Skeletal muscle cell (primary cell): Measurements from ENCODE around the gene SLC41A3.
"Not testable (repeated sequence)": the region's sequence is repeated elsewhere in the genome, so short reads cannot be mapped to it uniquely, and the experiment has no call there.

Source experiments
- DNase-seq: peaks from one replicate; pipeline ENCODE4 v3.0.0-alpha.2; 2010; ENCODE audit warnings: low read depth
- H3K4me3 ChIP-seq: 2 replicates; pipeline ENCODE4 v1.5.1; 2011; ENCODE audit warnings: low read depth, mild to moderate bottlenecking, control low read depth, low read length, moderate library complexity

The SLC41A3 gene

DNA sequence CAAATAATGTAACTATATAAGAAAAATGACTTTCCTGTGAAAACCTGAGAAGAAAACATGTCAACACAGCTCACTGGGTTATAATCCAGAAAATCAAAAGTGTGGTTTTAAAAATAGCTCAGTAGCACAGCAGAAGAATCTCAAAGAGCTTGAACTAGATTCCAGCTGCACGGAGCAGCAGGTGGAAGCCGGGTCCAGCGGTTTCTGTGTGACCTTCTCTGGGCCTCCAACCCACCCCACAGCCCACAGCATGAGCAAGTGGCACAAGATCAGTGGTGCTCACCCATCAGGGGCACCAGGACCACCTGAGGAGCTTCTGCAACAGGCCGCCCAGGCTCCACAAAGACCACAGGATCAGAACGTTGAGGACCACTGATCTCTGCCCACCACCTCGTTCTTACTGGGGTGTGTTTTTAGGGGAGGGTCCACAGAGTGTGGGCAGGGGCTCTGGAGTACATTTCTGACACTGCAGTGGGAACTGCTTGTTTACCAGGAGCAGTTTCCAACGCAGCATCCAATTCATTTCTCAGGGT is 23.2 kb downstream of the SLC41A3 start:
- no peak overlapping the region for H3K4me3 ChIP-seq
- no peak for DNase-seq

DNA sequence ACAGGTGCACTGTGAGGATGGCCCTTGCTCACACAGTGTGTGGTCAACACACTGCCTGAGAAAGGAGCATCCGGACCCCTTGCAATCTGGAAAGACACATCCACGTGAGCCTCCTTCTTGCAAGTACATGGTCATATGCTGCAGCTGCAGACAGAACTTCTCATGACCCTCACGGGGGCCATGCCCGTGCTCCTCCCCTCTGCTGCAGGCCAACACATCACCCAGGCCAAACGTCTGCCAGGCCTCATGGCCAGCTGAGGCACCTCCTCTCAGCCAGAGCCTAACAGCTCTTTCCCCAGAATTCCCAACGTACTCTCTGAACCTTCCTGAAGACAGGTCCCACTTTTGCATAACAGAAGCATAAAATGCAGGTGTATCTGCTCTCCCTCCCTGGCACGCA is 25.3 kb downstream of the SLC41A3 start:
- no peak for DNase-seq
- H3K4me3 ChIP-seq: no peak overlapping the region

DNA sequence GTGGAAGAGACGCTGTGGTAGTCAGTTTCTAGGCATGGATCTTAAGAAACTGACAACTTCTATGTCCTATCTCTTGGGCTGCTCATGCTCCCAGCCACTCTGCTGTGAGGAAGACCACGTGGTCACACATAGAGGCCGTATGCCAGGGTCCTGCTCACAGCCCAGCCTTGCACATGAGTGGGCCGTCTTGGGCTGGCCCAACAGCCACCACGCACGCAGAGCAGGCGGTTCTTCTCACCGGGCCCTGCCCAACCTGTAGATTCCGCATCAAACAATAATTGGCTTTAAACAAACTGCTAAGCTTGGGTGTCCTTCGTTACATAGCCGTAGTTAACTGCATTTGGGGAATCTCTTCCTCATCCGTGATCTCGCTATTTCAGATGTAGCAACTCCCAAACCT is 26.0 kb downstream of the SLC41A3 start:
- no peak for DNase-seq
- H3K4me3 ChIP-seq: no peak overlapping the region

DNA sequence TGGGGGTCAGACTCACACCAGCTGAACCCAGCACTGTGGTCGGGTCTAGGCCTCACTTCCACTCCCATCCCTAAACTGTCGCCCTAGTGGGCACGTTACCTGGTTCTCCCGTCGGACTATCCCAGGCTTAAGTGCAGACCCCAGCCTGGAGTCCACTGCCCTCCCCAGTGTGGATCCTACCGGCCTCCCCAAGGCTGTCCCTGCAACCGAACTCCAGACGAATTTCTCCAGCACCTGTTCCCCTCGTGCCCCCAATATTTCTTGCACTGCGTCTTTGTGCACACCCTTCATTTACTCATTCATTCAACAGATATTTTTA is 26.5 kb downstream of the SLC41A3 start:
- no peak for DNase-seq
- H3K4me3 ChIP-seq: no peak overlapping the region

DNA sequence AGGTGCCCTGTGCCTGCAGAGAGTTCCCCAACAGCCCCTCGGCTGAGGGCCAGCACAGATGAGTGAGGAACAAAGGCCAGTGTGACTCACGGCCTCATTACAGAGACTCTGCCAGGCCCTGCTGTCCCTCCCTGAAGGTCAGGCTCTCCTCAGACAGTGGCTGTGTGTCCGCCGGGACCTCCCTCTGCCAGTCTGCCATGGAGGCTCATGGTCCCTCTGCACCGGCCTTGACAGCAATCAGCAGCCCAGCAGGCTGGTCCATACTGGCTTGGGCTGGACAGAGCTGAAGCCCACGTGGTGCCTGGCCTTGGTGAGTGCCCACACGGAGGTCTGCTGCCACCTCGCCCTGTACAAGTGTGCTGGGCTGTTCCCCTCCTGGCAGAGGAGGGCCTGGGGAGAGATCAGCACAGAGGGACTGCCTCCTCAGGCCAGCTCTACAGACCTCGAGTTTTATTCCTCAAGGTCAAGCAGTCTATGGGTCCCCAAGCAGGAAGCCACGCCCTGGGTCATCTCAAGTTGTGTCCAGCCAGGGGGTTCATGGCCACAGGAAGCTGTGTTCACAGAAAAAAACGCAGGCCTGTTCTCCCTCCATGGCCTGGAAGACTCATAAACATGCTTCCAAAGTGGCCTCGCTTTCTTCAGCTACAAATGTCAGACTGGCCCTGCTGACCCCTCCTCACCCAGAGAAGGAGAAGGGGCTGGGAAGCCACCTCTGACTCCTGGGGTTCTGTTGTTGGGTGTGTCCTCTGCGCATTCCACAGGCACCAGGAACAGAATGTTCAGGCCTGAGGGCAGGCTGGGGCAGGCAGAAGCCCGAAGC is 27.0 kb downstream of the SLC41A3 start:
- no peak for DNase-seq
- no peak overlapping the region for H3K4me3 ChIP-seq

DNA sequence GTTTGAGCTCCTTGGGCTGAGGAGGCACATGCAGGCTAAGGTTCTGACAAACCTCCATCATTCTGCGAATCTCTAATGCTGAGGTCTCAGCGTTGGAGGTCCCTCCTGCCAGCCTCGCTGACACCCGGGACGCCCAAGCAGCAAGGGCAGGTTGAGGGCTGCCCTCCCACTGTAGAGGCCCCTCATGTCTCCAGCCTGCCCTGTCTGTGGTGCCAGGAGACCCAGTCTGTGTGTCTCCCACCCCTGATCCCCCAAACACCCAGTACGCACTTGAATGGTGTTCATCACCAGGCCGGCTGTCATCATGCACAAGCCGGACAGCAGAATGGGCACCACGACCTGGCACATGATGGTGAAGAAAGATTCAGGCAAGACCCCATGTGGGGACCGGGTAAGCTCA is 27.8 kb downstream of the SLC41A3 start:
- no peak for DNase-seq
- H3K4me3 ChIP-seq: no peak overlapping the region

DNA sequence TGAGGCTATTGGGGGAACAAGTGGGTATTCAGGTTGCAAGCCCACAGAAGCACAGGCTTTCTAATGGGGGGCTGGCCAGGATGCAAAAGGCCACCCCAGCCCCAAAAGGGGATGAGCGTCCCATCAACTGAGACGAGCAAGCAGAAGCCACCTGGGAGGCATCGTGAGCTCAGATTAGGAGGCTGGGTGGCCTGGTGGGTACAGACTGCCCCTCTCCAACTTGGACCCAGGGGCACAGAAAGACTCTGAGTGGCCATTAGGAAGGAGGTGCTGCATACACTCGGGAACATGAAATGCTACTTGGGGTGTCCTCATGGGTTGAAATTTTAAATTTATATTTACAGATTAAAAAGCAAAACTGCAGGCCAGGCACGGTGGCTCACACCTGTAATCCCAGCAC is 29.1 kb downstream of the SLC41A3 start:
- H3K4me3 ChIP-seq: no peak overlapping the region

DNA sequence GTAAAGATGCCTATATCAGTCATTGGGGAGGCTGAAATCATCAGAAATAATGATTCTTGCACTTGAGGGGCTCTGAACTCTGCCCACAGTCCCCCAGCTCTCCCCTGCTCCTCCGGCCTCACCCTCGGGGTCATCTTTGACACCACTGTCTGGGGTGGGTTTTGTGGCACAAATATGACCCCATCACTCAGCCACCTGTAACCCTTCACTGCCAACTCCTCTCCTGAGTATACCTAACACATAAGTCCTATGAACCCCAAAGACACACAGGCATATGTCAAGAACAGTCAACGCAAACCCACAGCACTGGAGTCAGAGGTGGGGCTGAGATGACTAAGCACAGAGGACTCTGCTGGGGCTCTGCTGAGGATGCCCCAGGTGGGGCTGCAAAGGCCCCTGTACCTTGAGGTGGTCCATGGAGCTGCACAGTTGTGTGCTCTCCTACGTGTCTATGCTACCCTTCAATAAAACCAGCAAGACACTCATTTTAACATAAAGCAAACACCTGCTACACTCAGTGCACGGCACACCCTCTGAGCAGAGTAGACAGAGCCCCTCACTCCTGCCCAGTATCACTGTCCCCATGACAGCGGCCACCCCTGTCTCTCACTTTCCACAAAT is 29.9 kb downstream of the SLC41A3 start:
- H3K4me3 ChIP-seq: no peak overlapping the region
- no peak for DNase-seq

More for the DNA sequence above, 29.1 kb downstream of the SLC41A3 start:
- no peak for DNase-seq

DNA sequence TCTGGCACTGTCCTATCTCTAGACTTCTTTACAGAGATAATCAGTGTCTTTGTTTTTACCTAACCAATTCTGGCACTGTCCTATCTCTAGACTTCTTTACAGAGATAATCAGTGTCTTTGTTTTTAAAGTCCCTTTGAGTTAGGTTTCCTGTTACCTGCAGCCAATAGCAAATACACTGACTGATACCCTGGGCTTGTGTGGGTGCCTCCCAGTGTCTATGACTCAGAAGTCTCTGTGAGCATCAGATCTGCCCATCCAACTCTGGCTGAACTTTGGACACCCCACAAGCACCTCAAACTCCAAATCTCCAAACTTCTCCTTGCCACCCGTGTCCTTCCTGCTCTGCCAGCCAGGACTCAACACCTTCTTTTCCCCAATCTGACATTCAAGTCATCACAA is 30.4 kb downstream of the SLC41A3 start:
- DNase-seq: no peak

DNA sequence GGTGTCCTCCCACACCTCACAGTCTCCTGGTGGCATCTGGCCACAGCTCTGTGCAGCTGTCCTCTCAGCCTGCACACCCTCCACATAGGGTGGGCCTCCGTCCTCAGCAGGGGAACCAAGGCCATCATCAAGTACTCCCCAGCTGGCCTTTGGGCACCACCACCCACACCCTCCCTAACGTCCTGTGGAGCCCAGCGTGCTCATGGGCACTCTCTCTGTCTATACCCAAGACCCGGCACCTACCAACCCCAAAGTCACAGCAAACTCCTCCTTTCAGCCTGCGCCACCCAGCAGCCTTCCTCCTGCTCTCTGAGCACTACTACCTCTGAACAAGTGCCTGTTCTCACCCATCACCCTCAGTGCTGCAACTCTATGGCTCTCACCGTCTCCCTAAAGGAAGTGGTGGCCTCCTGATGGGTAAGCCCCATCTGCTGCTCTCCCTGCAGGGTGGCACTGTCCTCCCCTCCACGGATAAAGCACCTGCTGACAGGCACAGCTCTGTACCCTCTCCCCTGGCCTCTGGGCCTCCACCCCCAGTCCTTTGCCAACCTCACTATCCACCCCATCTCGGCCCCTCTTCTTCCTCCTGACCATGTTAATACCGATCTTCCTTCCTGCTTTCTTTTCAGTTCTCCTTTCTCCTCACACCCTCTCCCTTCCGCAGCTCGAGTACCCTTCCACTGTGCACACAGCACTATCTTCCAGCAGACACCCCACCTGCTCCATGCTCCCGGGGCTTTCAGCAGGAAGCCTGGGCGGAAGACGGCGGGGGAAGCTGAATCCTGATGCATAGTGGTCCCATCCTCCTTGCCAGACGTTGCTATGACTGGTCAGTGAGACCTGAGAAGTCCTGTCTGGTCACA is 31.5 kb downstream of the SLC41A3 start:
- no peak for DNase-seq
- no peak overlapping the region for H3K4me3 ChIP-seq

More for the DNA sequence above, 30.4 kb downstream of the SLC41A3 start:
- H3K4me3 ChIP-seq: no peak overlapping the region

DNA sequence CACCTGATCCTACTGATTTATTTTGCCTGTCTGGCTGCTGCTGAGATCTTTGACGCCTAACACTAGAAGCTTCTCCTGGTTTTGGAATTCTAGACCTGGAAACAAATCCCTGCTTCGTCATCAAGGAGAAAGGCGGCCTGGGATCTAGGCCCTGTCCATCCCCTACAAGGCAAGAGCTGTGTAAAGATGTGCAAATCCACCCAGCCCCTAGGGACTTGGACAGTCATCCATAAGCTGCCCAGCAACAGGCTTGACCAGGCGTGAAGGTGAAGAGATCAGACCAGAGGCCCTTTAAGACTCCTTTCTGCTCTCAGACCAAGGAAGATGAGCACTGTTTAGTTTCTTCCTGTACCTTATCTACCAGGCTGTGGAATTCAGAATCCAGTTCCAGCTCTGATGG is 32.2 kb downstream of the SLC41A3 start:
- H3K4me3 ChIP-seq: no peak overlapping the region
- DNase-seq: no peak

DNA sequence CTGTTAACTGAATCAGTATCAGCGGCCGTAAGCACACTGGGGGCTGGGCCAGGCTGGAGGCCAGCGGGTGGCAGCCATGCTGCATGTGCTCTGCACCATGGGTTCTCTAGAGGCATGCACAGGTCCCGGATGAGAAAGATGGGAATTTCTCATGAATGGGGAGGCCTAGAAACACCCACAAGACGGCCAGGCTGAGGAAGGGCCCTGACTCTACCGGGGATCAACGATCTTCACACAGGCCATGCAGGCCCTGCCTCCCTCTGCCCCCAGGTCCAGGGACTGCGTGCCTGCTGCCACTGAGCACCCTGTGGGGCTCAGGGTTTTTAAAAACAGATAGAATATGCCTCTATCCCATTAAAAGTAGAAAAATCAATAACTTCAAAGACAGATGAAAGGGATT is 32.7 kb downstream of the SLC41A3 start:
- no peak overlapping the region for H3K4me3 ChIP-seq
- DNase-seq: no peak

DNA sequence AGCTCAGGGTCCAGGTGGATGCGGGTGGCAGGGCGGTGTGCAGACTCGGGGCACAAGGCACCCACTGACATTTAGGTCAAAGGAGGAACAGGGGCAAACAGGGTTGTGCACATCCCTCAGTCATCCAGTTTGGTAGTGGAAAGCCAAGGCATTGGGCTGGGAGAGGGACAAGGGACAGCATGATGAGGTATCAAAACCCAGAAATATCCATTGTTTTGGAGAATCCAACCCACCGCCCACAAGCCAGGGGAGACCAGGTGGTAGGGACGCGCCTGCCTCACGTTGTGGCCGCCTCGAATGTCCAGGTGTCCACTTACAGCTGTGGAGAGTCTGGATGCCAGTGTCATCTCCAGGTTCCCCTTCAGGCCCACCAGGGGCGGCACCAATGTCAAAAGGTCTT is 33.3 kb downstream of the SLC41A3 start:
- DNase-seq: no peak
- no peak overlapping the region for H3K4me3 ChIP-seq

DNA sequence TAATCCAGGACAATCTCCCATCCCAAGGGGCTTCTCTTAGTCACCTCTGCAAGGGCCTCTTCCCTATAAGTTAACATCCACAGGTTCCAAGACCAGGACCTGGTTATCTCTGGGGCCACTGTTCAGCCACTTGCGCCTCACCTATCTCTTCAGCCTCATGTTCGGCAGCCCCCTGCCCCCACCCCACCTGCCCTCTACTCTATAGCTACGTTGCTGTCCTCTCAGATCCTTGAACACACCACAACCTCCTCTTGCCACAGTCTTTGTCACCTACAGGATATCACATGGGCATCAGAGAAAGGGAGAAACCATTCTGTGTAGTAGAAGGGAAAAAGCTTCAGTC is 33.9 kb downstream of the SLC41A3 start:
- DNase-seq: no peak

DNA sequence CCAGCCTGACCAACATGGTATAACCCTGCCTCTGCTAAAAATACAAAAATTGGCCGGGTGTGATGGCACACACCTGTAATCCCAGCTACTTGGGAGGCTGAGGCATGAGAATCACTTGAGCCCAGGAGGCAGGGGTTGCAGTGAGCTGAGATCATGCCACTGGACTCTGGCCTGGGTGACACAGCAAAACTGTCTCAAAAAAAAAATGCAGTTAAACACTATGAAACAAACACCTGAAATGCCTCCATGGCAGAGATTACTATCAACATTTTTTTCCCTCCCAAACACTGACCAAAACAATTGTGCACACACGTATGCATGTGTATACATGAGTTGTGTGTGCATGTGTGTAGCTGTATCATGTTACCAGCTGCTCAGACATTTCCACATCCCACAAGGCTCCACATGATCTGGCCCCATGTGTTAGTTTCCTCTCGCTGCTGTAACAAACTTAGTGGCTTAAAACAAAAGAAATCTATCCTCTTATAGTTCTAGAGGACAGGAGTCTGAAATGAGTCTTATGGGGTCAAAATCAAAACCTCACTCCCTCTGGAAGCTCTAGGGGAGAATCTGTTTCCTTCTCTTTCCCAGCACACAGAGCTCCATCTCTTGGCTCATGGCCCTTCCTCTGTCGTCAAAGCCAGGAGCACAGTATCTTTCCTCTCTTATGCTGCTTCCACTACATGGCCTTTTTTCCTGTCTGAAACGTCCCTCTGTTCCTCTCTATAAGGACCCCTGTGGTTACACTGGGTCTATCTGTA is 34.5 kb downstream of the SLC41A3 start:
- no peak overlapping the region for H3K4me3 ChIP-seq
- DNase-seq: no peak

More for the DNA sequence above, 33.9 kb downstream of the SLC41A3 start:
- no peak overlapping the region for H3K4me3 ChIP-seq

DNA sequence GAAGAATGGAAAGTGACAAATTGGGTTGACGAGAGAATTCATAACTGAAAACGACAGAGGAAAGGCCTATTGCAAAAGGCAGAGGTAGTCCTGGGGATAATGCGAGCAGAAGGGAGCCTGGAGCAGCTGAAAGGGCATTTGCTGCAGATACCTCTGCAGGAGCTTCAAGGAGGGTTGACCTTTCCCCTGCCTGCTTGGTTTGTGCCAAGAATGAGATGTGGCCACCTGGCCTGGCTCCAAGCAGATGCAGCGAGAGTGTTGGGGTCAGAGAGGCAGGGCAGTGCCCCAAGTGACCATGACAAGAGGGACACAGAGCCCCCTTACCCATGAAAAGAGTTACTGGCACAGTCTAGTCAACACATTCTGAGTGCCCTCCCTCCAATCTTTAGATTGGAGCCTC is 43.5 kb downstream of the SLC41A3 start:
- no peak overlapping the region for H3K4me3 ChIP-seq
- DNase-seq: no peak

DNA sequence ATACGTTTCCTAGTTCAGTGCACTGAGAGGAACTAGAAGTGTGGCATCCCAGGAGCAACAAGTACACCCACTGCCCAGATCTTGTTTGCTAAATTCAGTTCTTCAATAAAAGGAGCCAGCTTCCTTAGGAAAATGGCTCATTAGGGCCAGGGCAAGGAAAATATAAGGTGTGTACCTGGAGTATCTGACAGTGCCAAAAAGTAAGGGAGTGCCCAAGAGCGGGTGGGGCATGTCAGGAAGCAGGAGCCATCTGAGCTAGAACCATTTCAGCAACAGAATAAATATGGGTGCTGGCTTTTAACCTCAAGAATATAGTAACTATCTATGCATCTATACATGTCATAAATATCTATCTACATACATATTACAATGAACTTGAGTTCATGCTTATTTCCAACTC is 44.1 kb downstream of the SLC41A3 start:
- DNase-seq: no peak
- H3K4me3 ChIP-seq: no peak overlapping the region

DNA sequence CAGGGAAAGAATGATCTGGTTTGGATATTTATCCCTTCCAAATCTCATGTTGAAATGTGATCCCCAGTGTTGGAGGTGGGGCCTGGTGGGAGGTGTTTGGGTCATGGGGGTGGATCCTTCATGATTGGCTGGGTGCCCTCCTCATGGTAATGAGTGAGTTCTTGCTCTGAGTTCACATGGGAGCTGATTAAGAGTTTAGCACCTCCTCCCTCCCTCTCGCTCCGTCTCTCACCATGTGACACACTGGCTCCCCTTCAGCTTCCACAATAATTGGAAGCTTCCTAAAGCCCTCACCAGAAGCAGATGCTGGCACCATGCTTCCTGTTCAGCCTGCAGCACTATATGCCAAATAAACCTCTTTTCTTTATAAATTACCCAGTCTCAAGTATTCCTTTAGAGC is 45.1 kb downstream of the SLC41A3 start:
- DNase-seq, H3K4me3 ChIP-seq: not testable (repeated sequence)

DNA sequence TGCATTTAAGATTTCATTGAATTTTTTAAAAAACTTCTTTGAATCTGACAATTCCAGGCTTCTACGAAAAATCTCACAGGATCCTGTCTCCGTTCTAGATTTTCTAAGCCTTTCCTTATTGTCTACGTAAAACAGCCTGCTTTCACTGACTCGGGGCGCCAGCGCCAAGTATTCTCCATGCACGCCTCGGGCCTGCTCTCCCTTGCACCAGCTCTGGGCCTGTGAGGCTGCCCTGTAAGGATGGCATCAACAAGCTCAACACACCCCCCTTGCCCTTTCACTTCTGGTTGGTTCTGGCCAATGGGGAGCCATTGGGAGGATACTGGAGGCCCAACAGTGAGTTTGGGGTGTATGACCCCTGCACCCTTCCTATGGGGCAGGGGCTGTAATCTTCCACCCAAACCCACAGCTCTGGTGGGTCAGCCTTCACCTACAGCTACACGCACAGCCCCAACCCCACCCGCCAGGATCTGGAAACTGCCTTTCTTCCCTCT is 47.8 kb downstream of the SLC41A3 start:
- H3K4me3 ChIP-seq: no peak overlapping the region
- DNase-seq: no peak
